HG02759 (cell line): ENCODE data around the gene DNAJB1.

Experiments used
- ATAC-seq: cut with Tn5 transposase; IDR thresholded peaks from one replicate; pipeline ENCODE4 v1.9.1; 2021; ENCODE audit warnings: mild to moderate bottlenecking, moderate library complexity; ENCODE audit not compliant: unreplicated experiment

Gene DNAJB1

DNA sequence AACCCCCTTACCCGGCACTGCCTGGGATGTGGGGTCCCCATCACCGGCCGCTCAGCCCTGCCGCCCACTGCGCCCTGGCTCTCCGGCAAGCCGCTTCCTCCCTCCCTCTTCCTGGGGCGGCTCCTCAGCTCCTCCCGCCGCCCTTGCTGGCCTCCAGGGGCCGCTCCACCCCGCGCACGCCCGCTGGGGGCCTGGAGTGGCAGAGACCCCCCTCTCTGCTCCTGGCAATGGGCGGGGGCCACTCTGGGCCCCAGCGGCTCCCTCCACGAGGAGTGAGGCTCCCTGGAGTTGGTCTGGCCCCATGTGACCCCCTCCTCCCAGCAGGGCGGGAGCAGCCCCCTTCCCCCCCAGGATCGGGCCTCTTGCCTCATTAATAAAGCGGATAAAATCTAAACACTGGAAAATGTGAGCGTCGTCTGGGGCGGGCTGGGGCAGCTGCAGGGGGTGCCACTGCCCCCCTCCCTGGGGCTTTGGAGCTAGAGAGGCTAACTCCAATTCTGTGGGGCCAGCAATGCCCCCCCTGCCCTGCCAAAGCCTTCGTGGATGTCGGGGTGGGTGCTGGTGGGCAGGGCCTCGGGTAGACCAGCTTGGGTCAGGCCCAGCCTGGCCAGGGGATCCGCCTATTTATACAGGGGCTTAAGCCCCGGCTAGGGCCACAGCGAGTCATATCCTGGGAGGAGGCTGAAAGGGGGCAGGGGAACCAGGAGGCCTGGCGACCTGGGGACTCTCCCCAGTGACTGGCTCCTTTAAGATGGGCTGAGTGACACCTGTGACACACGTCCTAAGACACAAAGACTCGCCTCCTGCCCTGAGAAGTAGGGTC is 42.7 kb downstream of the DNAJB1 start, which contains the start of gene PTGER1:
Gene PTGER1, minus strand, starts transcription at position 104 of the 823 bp plus-strand sequence. CDS start 1,034 bp downstream, outside the sequence.
- no peak for ATAC-seq

DNA sequence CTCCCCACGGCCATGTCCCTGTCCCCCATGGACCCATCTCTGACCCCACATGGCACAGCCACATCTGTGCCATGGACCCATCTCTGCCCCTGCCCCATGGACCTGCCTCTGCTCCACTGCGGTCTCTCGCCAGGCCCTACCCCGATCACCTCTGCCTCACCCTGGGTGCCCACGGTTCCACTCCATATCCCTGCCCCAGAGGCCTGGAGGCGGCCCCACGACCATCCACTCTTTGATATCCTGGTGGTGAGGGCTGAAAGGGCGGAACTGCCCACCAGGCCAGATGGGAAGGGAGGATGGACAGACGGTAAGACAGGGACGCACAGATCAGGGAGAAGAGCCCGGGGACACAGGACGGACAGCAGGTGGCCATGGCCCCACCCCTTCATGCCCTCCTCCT is 43.4 kb downstream of the DNAJB1 start:
- no peak for ATAC-seq

DNA sequence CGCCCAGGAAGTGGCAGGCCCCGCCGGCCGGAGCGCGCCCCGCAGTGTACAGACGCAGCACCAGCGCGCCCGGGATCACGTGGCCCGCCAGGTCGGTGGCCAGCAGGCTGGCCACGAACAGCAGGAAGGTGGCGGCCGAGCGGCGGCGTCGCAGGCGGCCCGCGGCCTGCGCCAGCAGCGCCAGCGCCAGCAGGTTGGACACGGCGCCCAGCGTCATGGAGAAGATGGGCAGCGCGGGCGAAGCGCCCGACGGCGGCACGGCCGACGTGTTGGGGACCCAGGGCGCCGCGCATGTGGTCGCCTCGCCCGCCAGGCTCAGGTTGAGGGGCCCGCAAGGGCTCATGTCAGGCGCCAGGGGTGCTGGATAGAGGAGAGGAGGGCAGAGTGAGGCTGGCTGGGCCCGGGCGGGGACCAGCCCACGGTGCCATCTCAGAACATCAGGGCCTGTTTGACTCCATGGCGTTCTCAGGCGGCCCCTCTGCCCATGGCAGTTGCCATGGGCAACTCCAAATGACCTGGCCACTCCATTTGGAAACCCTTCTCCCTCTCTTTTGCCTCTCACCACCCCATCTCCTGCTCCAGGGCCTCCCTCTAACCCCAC is 44.1 kb downstream of the DNAJB1 start:
- ATAC-seq: no peak

DNA sequence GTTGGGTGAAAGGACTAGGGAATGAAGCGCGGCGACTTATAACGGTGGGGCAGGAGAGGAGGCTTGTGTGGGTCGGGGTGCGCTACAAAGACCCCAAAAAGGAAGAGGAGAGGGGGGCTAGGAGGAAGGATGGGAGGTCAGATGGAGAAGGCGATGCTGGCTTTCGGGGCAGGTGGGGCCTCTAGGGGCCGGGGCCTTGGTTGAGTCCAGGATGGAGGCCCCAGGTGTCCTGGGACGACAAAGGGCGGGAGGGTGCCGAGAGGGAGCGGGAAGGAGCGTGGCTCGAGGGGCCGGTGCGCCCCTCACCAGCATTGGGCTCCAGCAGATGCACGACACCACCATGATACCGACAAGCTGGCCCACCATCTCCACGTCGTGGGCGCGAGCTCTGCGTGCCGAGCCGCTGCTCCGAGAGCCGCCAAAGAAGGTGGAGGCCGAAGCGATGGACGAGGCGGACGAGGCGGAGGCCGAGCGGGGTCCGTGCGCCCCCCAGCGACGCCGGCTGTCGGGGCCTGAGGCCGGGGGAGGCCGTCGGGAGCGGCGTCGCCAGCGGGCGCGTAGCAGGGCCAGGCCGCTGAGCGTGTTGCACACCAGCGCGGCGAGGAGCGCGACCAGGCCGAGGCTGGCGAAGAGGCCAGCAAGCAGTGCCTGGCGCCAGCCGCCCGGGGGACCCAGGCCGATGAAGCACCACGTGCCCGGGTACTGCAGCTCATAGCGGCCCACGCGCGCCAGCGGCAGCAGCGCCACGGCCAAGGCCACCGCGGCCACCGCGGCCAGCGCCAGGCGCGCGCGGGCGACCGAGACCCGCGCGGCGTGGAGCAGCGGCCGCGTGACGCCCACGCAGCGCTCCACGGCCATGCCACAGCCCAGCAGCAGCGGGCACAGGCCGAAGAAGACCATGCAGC is 44.9 kb downstream of the DNAJB1 start:
- no peak for ATAC-seq

DNA sequence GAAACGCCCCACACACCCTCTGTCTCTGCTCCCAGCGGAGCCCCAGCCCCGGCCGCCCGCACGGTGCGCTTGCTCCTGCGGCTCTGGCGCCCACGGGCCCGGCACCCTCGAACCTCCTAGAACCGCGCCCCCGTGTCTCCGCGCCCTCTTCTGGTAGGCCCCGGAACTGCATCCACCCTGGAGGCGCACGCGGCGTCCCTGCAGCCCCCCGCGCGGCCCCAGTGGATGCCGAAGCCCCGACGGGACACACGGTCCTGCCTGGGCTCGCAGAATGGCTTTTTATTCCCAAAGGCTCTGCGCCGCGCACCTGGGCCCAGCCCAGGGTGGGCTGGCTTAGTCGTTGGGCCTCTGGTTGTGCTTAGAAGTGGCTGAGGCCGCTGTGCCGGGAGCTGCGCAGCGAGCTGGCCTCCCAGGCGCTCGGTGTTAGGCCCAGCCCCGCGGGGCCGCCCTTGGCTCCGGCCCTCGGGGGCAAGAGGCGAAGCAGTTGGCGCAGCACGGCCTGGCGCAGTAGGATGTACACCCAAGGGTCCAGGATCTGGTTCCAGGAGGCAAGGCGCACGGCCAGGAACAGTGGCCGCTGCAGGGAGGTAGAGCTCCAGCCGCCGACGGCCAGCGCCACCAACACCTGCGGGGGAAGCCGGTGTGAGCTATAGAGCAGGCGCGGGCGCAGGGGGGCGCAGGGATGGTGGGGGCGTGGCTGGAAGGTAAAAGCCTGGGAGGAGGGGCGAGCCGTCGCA is 45.8 kb downstream of the DNAJB1 start:
- ATAC-seq: no peak

DNA sequence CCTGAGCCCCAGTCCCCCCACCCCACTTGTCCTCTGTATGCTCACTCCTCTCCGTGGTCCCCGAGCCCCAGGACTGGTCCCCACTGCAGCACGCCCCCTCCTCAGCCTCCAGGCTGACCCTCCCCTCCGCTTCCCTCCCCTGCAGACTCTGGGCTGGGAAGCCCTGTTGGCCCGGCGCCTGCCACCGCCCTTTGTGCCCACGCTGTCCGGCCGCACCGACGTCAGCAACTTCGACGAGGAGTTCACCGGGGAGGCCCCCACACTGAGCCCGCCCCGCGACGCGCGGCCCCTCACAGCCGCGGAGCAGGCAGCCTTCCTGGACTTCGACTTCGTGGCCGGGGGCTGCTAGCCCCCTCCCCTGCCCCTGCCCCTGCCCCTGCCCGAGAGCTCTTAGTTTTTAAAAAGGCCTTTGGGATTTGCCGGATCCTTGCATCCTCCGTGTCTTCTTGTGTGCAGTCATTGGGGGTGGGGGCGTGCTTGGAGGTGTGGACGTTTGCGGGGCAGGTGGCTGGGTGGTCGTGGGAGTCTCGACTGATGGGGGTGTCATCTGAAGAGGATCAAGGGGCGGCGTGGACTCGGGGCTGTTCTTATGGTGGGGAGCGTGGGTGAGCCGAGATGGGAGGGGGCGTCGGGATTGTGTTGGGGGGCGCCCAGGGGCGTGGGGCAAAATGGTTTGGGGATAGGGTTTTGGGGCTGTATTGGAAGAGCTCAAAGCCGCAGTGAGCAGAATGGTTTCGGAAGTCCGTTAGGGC is 46.6 kb downstream of the DNAJB1 start:
- no peak for ATAC-seq

DNA sequence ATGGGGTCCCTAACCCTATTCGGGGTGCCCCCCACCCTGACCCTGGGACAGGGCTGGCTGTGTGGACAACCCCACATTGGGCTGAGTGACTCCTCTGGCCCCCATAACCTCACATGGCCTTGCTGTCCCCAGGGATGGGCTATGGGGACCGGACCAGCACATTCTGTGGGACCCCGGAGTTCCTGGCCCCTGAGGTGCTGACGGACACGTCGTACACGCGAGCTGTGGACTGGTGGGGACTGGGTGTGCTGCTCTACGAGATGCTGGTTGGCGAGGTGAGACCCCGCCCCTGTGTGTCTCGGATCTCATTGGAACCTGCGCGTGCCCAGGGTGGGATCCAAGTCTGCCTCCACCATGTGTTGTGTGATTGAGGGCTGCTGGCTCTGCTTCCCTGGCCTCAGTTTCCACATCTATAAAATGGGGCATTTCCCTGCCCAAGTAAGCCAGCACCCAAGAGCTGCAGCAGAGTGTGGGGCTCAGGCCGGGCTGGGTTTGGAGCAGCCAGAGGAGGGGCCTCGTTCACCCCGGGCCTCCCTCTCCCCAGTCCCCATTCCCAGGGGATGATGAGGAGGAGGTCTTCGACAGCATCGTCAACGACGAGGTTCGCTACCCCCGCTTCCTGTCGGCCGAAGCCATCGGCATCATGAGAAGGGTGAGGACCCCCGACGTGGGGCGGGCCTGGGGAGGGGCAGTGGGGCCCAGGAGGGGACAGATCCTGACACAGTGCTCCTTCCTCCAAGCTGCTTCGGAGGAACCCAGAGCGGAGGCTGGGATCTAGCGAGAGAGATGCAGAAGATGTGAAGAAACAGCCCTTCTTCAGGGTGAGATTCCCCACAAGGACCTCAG is 47.9 kb downstream of the DNAJB1 start:
- no peak for ATAC-seq

DNA sequence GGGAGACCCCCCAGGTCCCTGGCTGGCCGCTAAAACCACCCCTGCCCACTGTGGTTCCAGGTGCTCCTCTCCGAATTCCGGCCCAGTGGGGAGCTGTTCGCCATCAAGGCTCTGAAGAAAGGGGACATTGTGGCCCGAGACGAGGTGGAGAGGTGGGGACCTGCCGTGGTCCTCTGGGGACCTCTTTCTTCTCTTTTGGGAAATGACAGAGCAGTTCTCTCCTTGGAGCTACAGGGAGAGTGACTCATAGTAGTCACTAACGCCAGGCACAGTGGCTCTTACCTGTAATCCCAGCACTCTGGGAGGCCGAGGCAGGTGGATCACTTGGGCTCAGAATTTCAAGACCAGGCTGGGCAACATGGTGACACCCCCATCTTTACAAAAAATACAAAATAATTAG is 50.4 kb downstream of the DNAJB1 start:
- ATAC-seq: no peak

DNA sequence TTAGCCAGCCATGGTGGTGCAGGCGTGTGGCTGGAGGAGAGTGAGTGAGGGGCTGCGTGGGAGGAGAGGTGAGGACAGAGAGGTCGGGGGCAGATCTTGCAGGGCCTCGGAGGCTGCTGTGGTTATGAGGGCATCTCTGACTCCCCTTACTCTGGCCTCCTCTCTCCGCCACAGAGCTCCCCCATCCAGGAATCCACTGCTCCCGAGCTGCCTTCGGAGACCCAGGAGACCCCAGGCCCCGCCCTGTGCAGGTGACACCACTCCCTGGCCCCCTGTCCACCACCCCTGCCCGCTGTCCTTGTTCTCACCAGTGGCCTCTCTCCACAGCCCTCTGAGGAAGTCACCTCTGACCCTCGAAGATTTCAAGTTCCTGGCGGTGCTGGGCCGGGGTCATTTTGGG is 50.8 kb downstream of the DNAJB1 start:
- no peak for ATAC-seq
